ENCODE results near the gene PLPP7. TPM values are rescaled to one million over a fixed set of nuclear protein-coding genes. Genes with fewer than 3 reads are reported as not detected.

Gene PLPP7
- total and polyA plus RNA-seq, 7 donors = 0.46 to 31.9 (median 14.3) TPM

GRCh38 chr9:131279196-131279862 is 10.2 kb upstream of the PLPP7 start:
- H3K9me3 ChIP-seq = no peaks in the 10 kb centered on the region
- TF ChIP-seq POLR2AphosphoS5 (IDR thresholded peaks at IDR 0.05) = no peak
- no peak for TF ChIP-seq POLR2A (IDR thresholded peaks at IDR 0.05)
- TF ChIP-seq CTCF (IDR thresholded peaks at IDR 0.05) = no peak
- TF ChIP-seq EP300 (IDR thresholded peaks at IDR 0.05) = no peak
- H3K27me3 ChIP-seq = peaks cover 17 to 57% (median 55%) of the 10 kb centered on the region in 3 donors
- H3K4me1 ChIP-seq = peaks cover 0 to 28% (median 24%) of the 10 kb centered on the region in 4 donors
- WGBS, 2 donors = 60 to 78% methylated on average over 11 of the region's 11 CpGs
- no peak for DNase-seq
- H3K27ac ChIP-seq = no peak overlapping the region
- H3K4me3 ChIP-seq = no peak overlapping the region
- H3K36me3 ChIP-seq = no peaks in the 10 kb centered on the region
- intact Hi-C loops (cut with DNase I) = no loop called here

- intact Hi-C loops (cut with DNase I) = no loop called here
- WGBS, 2 donors = 74% methylated on average over 19 of the region's 19 CpGs
- TF ChIP-seq POLR2A (IDR thresholded peaks at IDR 0.05) (no peak), CTCF (IDR thresholded peaks at IDR 0.05) (no peak), POLR2AphosphoS5 (IDR thresholded peaks at IDR 0.05) (no peak), EP300 (IDR thresholded peaks at IDR 0.05) (no peak)
- H3K4me1 ChIP-seq = peaks cover 0 to 28% (median 24%) of the 10 kb centered on the region in 4 donors
- no peak for DNase-seq
- H3K36me3 ChIP-seq = no peaks in the 10 kb centered on the region
- no peaks in the 10 kb centered on the region for H3K9me3 ChIP-seq
- no peak overlapping the region for H3K27ac ChIP-seq
- no peak overlapping the region for H3K4me3 ChIP-seq
- H3K27me3 ChIP-seq = peaks cover 17 to 50% (median 49%) of the 10 kb centered on the region in 3 donors
Measured at GRCh38 chr9:131279863-131280570, 9.5 kb upstream of the PLPP7 start.

GRCh38 chr9:131280660-131281059 is 8.9 kb upstream of the PLPP7 start:
- Histone ChIP-seq H3K27me3 (peaks cover 16 to 44% (median 42%) of the 10 kb centered on the region in 3 donors), H3K4me3 (no peak overlapping the region), H3K27ac (no peak overlapping the region), H3K36me3 (no peaks in the 10 kb centered on the region), H3K9me3 (no peaks in the 10 kb centered on the region), H3K4me1 (peaks cover 0 to 28% (median 24%) of the 10 kb centered on the region in 4 donors)
- no peak for DNase-seq
- intact Hi-C loops (cut with DNase I) = no loop called here
- WGBS, 2 donors = 67 to 87% methylated on average over 3 of the region's 3 CpGs
- TF ChIP-seq POLR2A (IDR thresholded peaks at IDR 0.05) = no peak
- TF ChIP-seq EP300 (IDR thresholded peaks at IDR 0.05) = no peak
- TF ChIP-seq CTCF (IDR thresholded peaks at IDR 0.05) = no peak
- TF ChIP-seq POLR2AphosphoS5 (IDR thresholded peaks at IDR 0.05) = no peak

- Histone ChIP-seq H3K27me3 (peaks cover 13 to 37% (median 35%) of the 10 kb centered on the region in 3 donors), H3K27ac (no peak overlapping the region), H3K9me3 (no peaks in the 10 kb centered on the region), H3K4me1 (peaks cover 0 to 23% (median 20%) of the 10 kb centered on the region in 4 donors), H3K36me3 (no peaks in the 10 kb centered on the region), H3K4me3 (no peak overlapping the region)
- TF ChIP-seq EP300 (IDR thresholded peaks at IDR 0.05) = no peak
- TF ChIP-seq POLR2AphosphoS5 (IDR thresholded peaks at IDR 0.05) = no peak
- no peak for TF ChIP-seq CTCF (IDR thresholded peaks at IDR 0.05)
- no peak for TF ChIP-seq POLR2A (IDR thresholded peaks at IDR 0.05)
- DNase-seq = no peak
- intact Hi-C loops (cut with DNase I) = no loop called here
- 75 to 87% methylated on average over 17 of the region's 17 CpGs for whole genome bisulfite sequencing, 2 donors
Measured at GRCh38 chr9:131281119-131281965, 8.2 kb upstream of the PLPP7 start.
